HepG2 (cell line): Measurements from ENCODE around the gene ONECUT2. TPM values are rescaled to one million over a fixed set of nuclear protein-coding genes. Genes with fewer than 3 reads are reported as not detected.

Experiments used
- ATRX ChIP-seq: sonication (generic); formaldehyde crosslinking; IDR thresholded peaks from 2 replicates; pipeline ENCODE4 v1.4.0; 2020; ENCODE audit warnings: missing genetic modification reagents, borderline replicate concordance
- CCAR2 ChIP-seq: fragments of 200-400 bp; formaldehyde crosslinking; optimal IDR thresholded peaks from 2 replicates; pipeline ENCODE3; 2018; ENCODE audit warnings: low read depth, mild to moderate bottlenecking, low read length, moderate library complexity
- FOXA3 ChIP-seq: IDR thresholded peaks from 2 replicates; pipeline ENCODE4 v1.6.1; 2016; ENCODE audit warnings: missing genetic modification reagents, missing compliant biosample characterization
- FOXC1 ChIP-seq: sonication (generic); formaldehyde crosslinking; IDR thresholded peaks from 2 replicates; pipeline ENCODE4 v1.8.0; 2022; ENCODE audit warnings: mild to moderate bottlenecking, missing genetic modification reagents, borderline replicate concordance
- HNRNPH1 ChIP-seq: fragments of 200-400 bp; formaldehyde crosslinking; optimal IDR thresholded peaks from 2 replicates; pipeline ENCODE3; 2017; ENCODE audit warnings: mild to moderate bottlenecking, low read depth, low read length
- HOXA5 ChIP-seq: sonication (generic); formaldehyde crosslinking; IDR thresholded peaks from 2 replicates; pipeline ENCODE4 v1.4.0; 2020; ENCODE audit warnings: missing genetic modification reagents
- JARID2 ChIP-seq: sonication (generic); formaldehyde crosslinking; IDR thresholded peaks from 2 replicates; pipeline ENCODE4 v1.8.1; 2023; ENCODE audit warnings: missing genetic modification reagents, inconsistent platforms; ENCODE audit not compliant: insufficient replicate concordance
- KMT2A ChIP-seq: sonication (generic); formaldehyde crosslinking; IDR thresholded peaks from 2 replicates; pipeline ENCODE4 v1.4.0; 2020; ENCODE audit warnings: missing genetic modification reagents
- MXD4 ChIP-seq: IDR thresholded peaks from 2 replicates; pipeline ENCODE4 v1.6.1; 2016; ENCODE audit warnings: mild to moderate bottlenecking, missing biosample characterization, missing genetic modification reagents
- RCOR2 ChIP-seq: IDR thresholded peaks from 2 replicates; pipeline ENCODE4 v1.6.1; 2016; ENCODE audit warnings: missing biosample characterization, missing genetic modification reagents
- RFX5 ChIP-seq: IDR thresholded peaks from 2 replicates; pipeline ENCODE4 v1.6.1; 2011; ENCODE audit warnings: low read depth, low read length, improper control_type of control experiment
- SRSF9 ChIP-seq: fragments of 200-400 bp; formaldehyde crosslinking; IDR thresholded peaks from 2 replicates; pipeline ENCODE4 v1.6.1; 2018; ENCODE audit warnings: borderline replicate concordance, mild to moderate bottlenecking, low read depth, low read length; ENCODE audit not compliant: insufficient read depth, poor library complexity, severe bottlenecking
- ZNF224 ChIP-seq: sonication (generic); formaldehyde crosslinking; IDR thresholded peaks from 2 replicates; pipeline ENCODE4 v1.5.0; 2020; ENCODE audit warnings: mild to moderate bottlenecking, missing genetic modification reagents
- ZNF280D ChIP-seq: sonication (generic); formaldehyde crosslinking; IDR thresholded peaks from 2 replicates; pipeline ENCODE4 v1.5.1; 2020; ENCODE audit warnings: mild to moderate bottlenecking, missing genetic modification reagents
- ZNF296 ChIP-seq: sonication (generic); formaldehyde crosslinking; conservative IDR thresholded peaks from 2 replicates; pipeline ENCODE4 v1.5.0; 2020; ENCODE audit warnings: mild to moderate bottlenecking, missing genetic modification reagents
- ZNF350 ChIP-seq: sonication (generic); formaldehyde crosslinking; IDR thresholded peaks from 2 replicates; pipeline ENCODE4 v1.4.0; 2020; ENCODE audit warnings: mild to moderate bottlenecking, low read depth, missing genetic modification reagents, borderline replicate concordance
- ZNF432 ChIP-seq: sonication (generic); formaldehyde crosslinking; IDR thresholded peaks from 2 replicates; pipeline ENCODE4 v1.5.0; 2020; ENCODE audit warnings: missing genetic modification reagents, mild to moderate bottlenecking, borderline replicate concordance
- ZNF44 ChIP-seq: sonication (generic); formaldehyde crosslinking; IDR thresholded peaks from 2 replicates; pipeline ENCODE4 v1.5.1; 2020; ENCODE audit warnings: mild to moderate bottlenecking, missing genetic modification reagents
- ZNF589 ChIP-seq: sonication (generic); formaldehyde crosslinking; conservative IDR thresholded peaks from 2 replicates; pipeline ENCODE4 v1.8.0; 2022; ENCODE audit warnings: mild to moderate bottlenecking, moderate library complexity, missing genetic modification reagents
- ZNF720 ChIP-seq: sonication (generic); formaldehyde crosslinking; IDR thresholded peaks from 2 replicates; pipeline ENCODE4 v1.4.0; 2020; ENCODE audit warnings: missing genetic modification reagents
- polyA plus RNA-seq, 8 experiments: library from polyadenylated mRNA; depleted of rRNA in 3 of 8; stranded (reverse) in 7 of 8; unstranded in 1 of 8; fragments of >200 nt; fragmentation: Illumina TruSeq in 4 of 8; extraction: Trizol in 4 of 8; gene quantifications; 2 replicates each; pipeline versions ENCODE4 v1.2.1 to v1.2.3, GENCODE V29; 2011 to 2016; ENCODE audit warnings: low read depth in 4 of 8, missing spikeins in 1 of 8, mixed read lengths in 1 of 8; ENCODE audit not compliant: insufficient read depth in 1 of 8
- total RNA-seq, 5 experiments: library from RNA; depleted of rRNA; stranded (reverse); fragments of >200 nt; fragmentation: Illumina TruSeq; extraction: Trizol; gene quantifications; 2 replicates each; pipeline ENCODE4 v1.2.3, GENCODE V29; 2016; ENCODE audit warnings: low read depth in 1 of 5
- TF ChIP-seq, protein P1 (sequence below): sonication (generic); formaldehyde crosslinking; IDR thresholded peaks from 2 replicates; pipeline ENCODE4 v1.8.1; 2023; ENCODE audit warnings: mild to moderate bottlenecking, missing genetic modification reagents
- TF ChIP-seq, protein P2 (sequence below): IDR thresholded peaks from 2 replicates; pipeline ENCODE4 v1.6.1; 2012; ENCODE audit warnings: low read depth, low read length, improper control_type of control experiment
- TF ChIP-seq, protein P3 (sequence below), 2 experiments: sonication (generic) in 1 of 2; formaldehyde crosslinking in 1 of 2; IDR thresholded peaks; 2 replicates each; pipeline versions ENCODE4 v1.4.0 to v1.6.1; 2018 to 2020; ENCODE audit warnings: missing genetic modification reagents in 2 of 2, borderline replicate concordance in 1 of 2, low read depth in 1 of 2, mild to moderate bottlenecking in 1 of 2, missing biosample characterization in 1 of 2

ONECUT2 gene
- total and polyA plus RNA-seq, 2 of the 13 experiments (the other 11 are each of a cell fraction or from before 2014, with no cell fraction given): 3.0 to 3.2 TPM

GRCh38 chr18:57436191-57436964 is 1.2 kb downstream of the ONECUT2 start (continued):
- no peak for TF ChIP-seq HOXA5 (CRISPR knock-in tag)
- no peak for TF ChIP-seq RCOR2 (CRISPR knock-in tag)
- TF ChIP-seq ZNF44: no peak
- TF ChIP-seq HNRNPH1: no peak
- TF ChIP-seq SRSF9: no peak
- TF ChIP-seq, protein P1, sequence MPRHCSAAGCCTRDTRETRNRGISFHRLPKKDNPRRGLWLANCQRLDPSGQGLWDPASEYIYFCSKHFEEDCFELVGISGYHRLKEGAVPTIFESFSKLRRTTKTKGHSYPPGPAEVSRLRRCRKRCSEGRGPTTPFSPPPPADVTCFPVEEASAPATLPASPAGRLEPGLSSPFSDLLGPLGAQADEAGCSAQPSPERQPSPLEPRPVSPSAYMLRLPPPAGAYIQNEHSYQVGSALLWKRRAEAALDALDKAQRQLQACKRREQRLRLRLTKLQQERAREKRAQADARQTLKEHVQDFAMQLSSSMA (CRISPR knock-in tag): no peak; the same call in 1 of the 2 replicates
- no peak for TF ChIP-seq ZNF589 (CRISPR knock-in tag)
- no peak; the same call in 1 of the 2 replicates for TF ChIP-seq FOXC1 (CRISPR knock-in tag)
- TF ChIP-seq ATRX: no peak
- TF ChIP-seq, protein P2, sequence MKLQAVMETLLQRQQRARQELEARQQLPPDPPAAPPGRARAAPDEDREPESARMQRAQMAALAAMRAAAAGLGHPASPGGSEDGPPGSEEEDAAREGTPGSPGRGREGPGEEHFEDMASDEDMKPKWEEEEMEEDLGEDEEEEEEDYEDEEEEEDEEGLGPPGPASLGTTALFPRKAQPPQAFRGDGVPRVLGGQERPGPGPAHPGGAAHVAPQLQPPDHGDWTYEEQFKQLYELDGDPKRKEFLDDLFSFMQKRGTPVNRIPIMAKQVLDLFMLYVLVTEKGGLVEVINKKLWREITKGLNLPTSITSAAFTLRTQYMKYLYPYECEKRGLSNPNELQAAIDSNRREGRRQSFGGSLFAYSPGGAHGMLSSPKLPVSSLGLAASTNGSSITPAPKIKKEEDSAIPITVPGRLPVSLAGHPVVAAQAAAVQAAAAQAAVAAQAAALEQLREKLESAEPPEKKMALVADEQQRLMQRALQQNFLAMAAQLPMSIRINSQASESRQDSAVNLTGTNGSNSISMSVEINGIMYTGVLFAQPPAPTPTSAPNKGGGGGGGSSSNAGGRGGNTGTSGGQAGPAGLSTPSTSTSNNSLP: no peak
- no peak for TF ChIP-seq CCAR2
- TF ChIP-seq KMT2A (CRISPR knock-in tag): no peak
- TF ChIP-seq, protein P3, sequence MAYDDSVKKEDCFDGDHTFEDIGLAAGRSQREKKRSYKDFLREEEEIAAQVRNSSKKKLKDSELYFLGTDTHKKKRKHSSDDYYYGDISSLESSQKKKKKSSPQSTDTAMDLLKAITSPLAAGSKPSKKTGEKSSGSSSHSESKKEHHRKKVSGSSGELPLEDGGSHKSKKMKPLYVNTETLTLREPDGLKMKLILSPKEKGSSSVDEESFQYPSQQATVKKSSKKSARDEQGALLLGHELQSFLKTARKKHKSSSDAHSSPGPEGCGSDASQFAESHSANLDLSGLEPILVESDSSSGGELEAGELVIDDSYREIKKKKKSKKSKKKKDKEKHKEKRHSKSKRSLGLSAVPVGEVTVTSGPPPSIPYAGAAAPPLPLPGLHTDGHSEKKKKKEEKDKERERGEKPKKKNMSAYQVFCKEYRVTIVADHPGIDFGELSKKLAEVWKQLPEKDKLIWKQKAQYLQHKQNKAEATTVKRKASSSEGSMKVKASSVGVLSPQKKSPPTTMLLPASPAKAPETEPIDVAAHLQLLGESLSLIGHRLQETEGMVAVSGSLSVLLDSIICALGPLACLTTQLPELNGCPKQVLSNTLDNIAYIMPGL (CRISPR knock-in tag; IDR thresholded peaks at IDR 0.05; ENCODE audit: borderline replicate concordance in 1 of 2, low read depth in 1 of 2): no peak
- TF ChIP-seq ZNF350 (CRISPR knock-in tag): no peak
- no peak for TF ChIP-seq FOXA3
- no peak for TF ChIP-seq ZNF224
- TF ChIP-seq RFX5: no peak
- TF ChIP-seq ZNF720 (CRISPR knock-in tag): no peak
- no peak for TF ChIP-seq ZNF280D (CRISPR knock-in tag)
- TF ChIP-seq JARID2 (CRISPR knock-in tag): no peak
- no peak for TF ChIP-seq MXD4 (CRISPR knock-in tag)
- no peak for TF ChIP-seq ZNF296 (CRISPR knock-in tag)
- TF ChIP-seq ZNF432 (CRISPR knock-in tag): no peak
